Measurements from ENCODE around the gene PAQR7.

Gene PAQR7

GRCh38 chr1:25875856-25876692 lies 566 bp upstream of the PAQR7 start:
- H3K36me3 ChIP-seq (ENCODE audit: control insufficient read depth, low read length) = no peaks in the 10 kb centered on the region
- H3K27ac ChIP-seq (ENCODE audit: low read depth, low read length) = no peak overlapping the region
- H3F3A ChIP-seq (ENCODE audit: control insufficient read depth, insufficient read depth) = peaks cover 10% of the 10 kb centered on the region
- H3K4me2 ChIP-seq (ENCODE audit: low read length) = peak overlapping the region; percentile 79
- H3K27me3 ChIP-seq (ENCODE audit: control insufficient read depth, low read length) = peaks cover 25% of the 10 kb centered on the region
- no peaks in the 10 kb centered on the region for H4K20me1 ChIP-seq (ENCODE audit: control insufficient read depth, insufficient read depth, low read depth, low read length)
- H3K4me3 ChIP-seq (ENCODE audit: low read length) = peak overlapping the region; percentile 73
- TF ChIP-seq EZH2phosphoT487 (IDR thresholded peaks at IDR 0.05; ENCODE audit: borderline replicate concordance, low read length) = no peak
- TF ChIP-seq CTCF (IDR thresholded peaks at IDR 0.05; ENCODE audit: low read depth, low read length, poor library complexity, severe bottlenecking) = no peak
- no peaks in the 10 kb centered on the region for H3K9me2 ChIP-seq (replicated peaks; ENCODE audit: control insufficient read depth, low read length)
- peaks cover 45% of the 10 kb centered on the region for H3K4me1 ChIP-seq (ENCODE audit: control insufficient read depth, low read length)
- no peaks in the 10 kb centered on the region for H3K79me2 ChIP-seq (ENCODE audit: control insufficient read depth, low read length)
- no peaks in the 10 kb centered on the region for H3K9me3 ChIP-seq (ENCODE audit: control insufficient read depth, insufficient read depth, low read length)

GRCh38 chr1:25874635-25875153 lies 814 bp downstream of the PAQR7 start:
- peak overlapping the region; percentile 79 for H3K4me2 ChIP-seq (ENCODE audit: low read length)
- no peaks in the 10 kb centered on the region for H3K79me2 ChIP-seq (ENCODE audit: control insufficient read depth, low read length)
- H3K9me3 ChIP-seq (ENCODE audit: control insufficient read depth, insufficient read depth, low read length) = no peaks in the 10 kb centered on the region
- H3K4me3 ChIP-seq (ENCODE audit: low read length) = peak overlapping the region; percentile 73
- no peaks in the 10 kb centered on the region for H3K36me3 ChIP-seq (ENCODE audit: control insufficient read depth, low read length)
- H3K27me3 ChIP-seq (ENCODE audit: control insufficient read depth, low read length) = peaks cover 25% of the 10 kb centered on the region
- H3K27ac ChIP-seq (ENCODE audit: low read depth, low read length) = no peak overlapping the region
- no peaks in the 10 kb centered on the region for H4K20me1 ChIP-seq (ENCODE audit: control insufficient read depth, insufficient read depth, low read depth, low read length)
- H3K4me1 ChIP-seq (ENCODE audit: control insufficient read depth, low read length) = peaks cover 54% of the 10 kb centered on the region
- H3K9me2 ChIP-seq (replicated peaks; ENCODE audit: control insufficient read depth, low read length) = no peaks in the 10 kb centered on the region
- TF ChIP-seq EZH2phosphoT487 (IDR thresholded peaks at IDR 0.05; ENCODE audit: borderline replicate concordance, low read length) (no peak), CTCF (IDR thresholded peaks at IDR 0.05; ENCODE audit: low read depth, low read length, poor library complexity, severe bottlenecking) (no peak)
- peaks cover 10% of the 10 kb centered on the region for H3F3A ChIP-seq (ENCODE audit: control insufficient read depth, insufficient read depth)

GRCh38 chr1:25874209-25874608 lies 1.3 kb downstream of the PAQR7 start:
- Histone ChIP-seq H3K27me3 (ENCODE audit: control insufficient read depth, low read length) (peaks cover 25% of the 10 kb centered on the region), H3K27ac (ENCODE audit: low read depth, low read length) (no peak overlapping the region), H3K9me3 (ENCODE audit: control insufficient read depth, insufficient read depth, low read length) (no peaks in the 10 kb centered on the region), H3K9me2 (replicated peaks; ENCODE audit: control insufficient read depth, low read length) (no peaks in the 10 kb centered on the region), H3K4me2 (ENCODE audit: low read length) (peak overlapping the region; percentile 79), H3K79me2 (ENCODE audit: control insufficient read depth, low read length) (no peaks in the 10 kb centered on the region), H3K36me3 (ENCODE audit: control insufficient read depth, low read length) (no peaks in the 10 kb centered on the region), H4K20me1 (ENCODE audit: control insufficient read depth, insufficient read depth, low read depth, low read length) (no peaks in the 10 kb centered on the region), H3K4me1 (ENCODE audit: control insufficient read depth, low read length) (peaks cover 54% of the 10 kb centered on the region), H3F3A (ENCODE audit: control insufficient read depth, insufficient read depth) (peaks cover 10% of the 10 kb centered on the region), H3K4me3 (ENCODE audit: low read length) (peak overlapping the region; percentile 73)
- TF ChIP-seq CTCF (IDR thresholded peaks at IDR 0.05; ENCODE audit: low read depth, low read length, poor library complexity, severe bottlenecking) (no peak), EZH2phosphoT487 (IDR thresholded peaks at IDR 0.05; ENCODE audit: borderline replicate concordance, low read length) (no peak)

All from DOHH2 (cell line).